Neutrophil (primary cell): ENCODE measurements around the gene LCN2.
A peak's percentile ranks its signal among the peaks of the same experiment; 100 is the strongest.

Source experiments
- H3K27ac ChIP-seq: fragments of 200-600 bp; sonication (generic); 2 replicates; pipeline ENCODE4 v1.5.1; 2016; ENCODE audit warnings: mild to moderate bottlenecking, moderate library complexity
- H3K27me3 ChIP-seq: fragments of 200-600 bp; sonication (generic); 2 replicates; pipeline ENCODE4 v1.6.0; 2016; ENCODE audit warnings: mild to moderate bottlenecking
- H3K36me3 ChIP-seq: fragments of 200-600 bp; sonication (generic); 2 replicates; pipeline ENCODE4 v1.5.1; 2017
- H3K4me1 ChIP-seq, 2 experiments: fragments of 200-600 bp in 1 of 2; sonication (generic) in 1 of 2; 1 replicate in 1 of 2; 2 replicates in 1 of 2; pipeline versions ENCODE4 v1.5.1 to v1.6.1; 2013 to 2016; ENCODE audit warnings: low read depth in 1 of 2, low read length in 1 of 2, mild to moderate bottlenecking in 1 of 2, moderate library complexity in 1 of 2; ENCODE audit not compliant: control insufficient read depth in 1 of 2, insufficient read depth in 1 of 2
- H3K4me3 ChIP-seq, 2 experiments: fragments of 200-600 bp in 1 of 2; sonication (generic) in 1 of 2; 1 replicate in 1 of 2; 2 replicates in 1 of 2; pipeline ENCODE4 v1.5.1; 2013 to 2016; ENCODE audit warnings: low read depth in 1 of 2, low read length in 1 of 2, mild to moderate bottlenecking in 1 of 2, moderate library complexity in 1 of 2
- H3K9me3 ChIP-seq: fragments of 200-600 bp; sonication (generic); 2 replicates; pipeline ENCODE4 v1.5.1; 2016
- TF ChIP-seq, protein P1 (sequence below): fragments of 200-600 bp; sonication (generic); IDR thresholded peaks from 2 replicates; pipeline ENCODE4 v1.5.1; 2016; ENCODE audit warnings: antibody characterized with exemption

Gene LCN2

DNA sequence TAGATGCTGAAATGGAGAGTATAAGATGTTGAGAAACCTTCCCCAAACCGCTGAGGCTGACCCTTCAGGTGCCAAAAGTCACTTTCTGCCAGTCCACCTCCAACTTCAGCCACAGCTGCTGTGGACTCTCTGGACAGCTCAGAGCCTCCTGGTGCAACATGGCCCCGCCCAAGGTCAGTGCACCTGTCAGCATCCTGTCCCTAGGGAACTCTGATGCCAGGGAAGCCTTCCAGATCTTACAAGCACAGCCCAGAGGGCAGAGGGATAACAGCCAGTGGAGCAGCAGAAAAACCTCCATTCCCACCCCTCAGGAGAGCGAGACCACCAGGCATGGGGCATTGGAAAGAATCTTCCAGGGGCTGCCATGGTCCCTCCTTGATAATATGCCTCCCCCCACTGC lies 11.3 kb upstream of the LCN2 start:
- no peaks in the 10 kb centered on the region for H3K36me3 ChIP-seq
- H3K4me1 ChIP-seq: peaks cover 31 to 41% of the 10 kb centered on the region in 2 experiments
- no peak overlapping the region for H3K27ac ChIP-seq
- TF ChIP-seq, protein P1, sequence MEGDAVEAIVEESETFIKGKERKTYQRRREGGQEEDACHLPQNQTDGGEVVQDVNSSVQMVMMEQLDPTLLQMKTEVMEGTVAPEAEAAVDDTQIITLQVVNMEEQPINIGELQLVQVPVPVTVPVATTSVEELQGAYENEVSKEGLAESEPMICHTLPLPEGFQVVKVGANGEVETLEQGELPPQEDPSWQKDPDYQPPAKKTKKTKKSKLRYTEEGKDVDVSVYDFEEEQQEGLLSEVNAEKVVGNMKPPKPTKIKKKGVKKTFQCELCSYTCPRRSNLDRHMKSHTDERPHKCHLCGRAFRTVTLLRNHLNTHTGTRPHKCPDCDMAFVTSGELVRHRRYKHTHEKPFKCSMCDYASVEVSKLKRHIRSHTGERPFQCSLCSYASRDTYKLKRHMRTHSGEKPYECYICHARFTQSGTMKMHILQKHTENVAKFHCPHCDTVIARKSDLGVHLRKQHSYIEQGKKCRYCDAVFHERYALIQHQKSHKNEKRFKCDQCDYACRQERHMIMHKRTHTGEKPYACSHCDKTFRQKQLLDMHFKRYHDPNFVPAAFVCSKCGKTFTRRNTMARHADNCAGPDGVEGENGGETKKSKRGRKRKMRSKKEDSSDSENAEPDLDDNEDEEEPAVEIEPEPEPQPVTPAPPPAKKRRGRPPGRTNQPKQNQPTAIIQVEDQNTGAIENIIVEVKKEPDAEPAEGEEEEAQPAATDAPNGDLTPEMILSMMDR: no peak
- no peaks in the 10 kb centered on the region for H3K27me3 ChIP-seq
- no peak overlapping the region for H3K4me3 ChIP-seq
- H3K9me3 ChIP-seq: no peaks in the 10 kb centered on the region

GRCh38 chr9:128139621-128140020 lies 9.6 kb upstream of the LCN2 start:
- no peaks in the 10 kb centered on the region for H3K27me3 ChIP-seq
- no peak overlapping the region for H3K27ac ChIP-seq
- H3K9me3 ChIP-seq: no peaks in the 10 kb centered on the region
- no peaks in the 10 kb centered on the region for H3K36me3 ChIP-seq
- peaks cover 41 to 49% of the 10 kb centered on the region in 2 experiments for H3K4me1 ChIP-seq
- H3K4me3 ChIP-seq: no peak overlapping the region
- TF ChIP-seq, protein P1: no peak

DNA sequence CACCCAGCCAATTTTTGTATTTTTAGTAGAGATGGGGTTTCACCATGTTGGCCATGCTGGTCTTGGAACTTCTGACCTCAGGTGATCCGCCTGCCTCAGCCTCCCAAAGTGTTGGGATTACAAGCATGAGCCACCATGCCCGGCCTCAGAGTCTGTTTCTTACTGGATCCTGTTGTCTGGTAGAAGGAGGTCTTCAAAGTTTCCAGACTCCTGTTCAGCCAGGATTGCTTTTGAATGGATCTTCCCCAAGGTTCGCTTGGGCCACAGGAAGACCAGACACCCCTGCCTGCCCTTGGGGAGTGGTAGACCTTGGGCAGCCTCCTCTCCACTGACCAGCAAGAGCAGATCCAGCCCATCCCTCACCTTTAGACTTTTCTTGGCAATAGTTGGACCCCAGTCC lies 7.6 kb upstream of the LCN2 start:
- H3K27me3 ChIP-seq: no peaks in the 10 kb centered on the region
- H3K27ac ChIP-seq: peak overlapping the region; percentile 39
- H3K9me3 ChIP-seq: no peaks in the 10 kb centered on the region
- TF ChIP-seq, protein P1: no peak
- H3K4me3 ChIP-seq: no peak overlapping the region
- H3K36me3 ChIP-seq: no peaks in the 10 kb centered on the region
- peaks cover 50 to 62% of the 10 kb centered on the region in 2 experiments for H3K4me1 ChIP-seq

- H3K36me3 ChIP-seq: no peaks in the 10 kb centered on the region
- TF ChIP-seq, protein P1: no peak
- peaks cover 55 to 67% of the 10 kb centered on the region in 2 experiments for H3K4me1 ChIP-seq
- no peaks in the 10 kb centered on the region for H3K27me3 ChIP-seq
- no peaks in the 10 kb centered on the region for H3K9me3 ChIP-seq
- peak overlapping the region; percentile 39 for H3K27ac ChIP-seq
- H3K4me3 ChIP-seq: no peak overlapping the region
Measured at GRCh38 chr9:128142061-128142460, 7.2 kb upstream of the LCN2 start.

- H3K4me3 ChIP-seq: peak overlapping the region in 1 of 2 experiments; percentile 21
- no peaks in the 10 kb centered on the region for H3K36me3 ChIP-seq
- H3K9me3 ChIP-seq: no peaks in the 10 kb centered on the region
- H3K27me3 ChIP-seq: no peaks in the 10 kb centered on the region
- TF ChIP-seq, protein P1: no peak
- peaks cover 60 to 72% of the 10 kb centered on the region in 2 experiments for H3K4me1 ChIP-seq
- peak overlapping the region; percentile 85 for H3K27ac ChIP-seq
Measured at GRCh38 chr9:128142596-128142995, 6.7 kb upstream of the LCN2 start.
